GM20000 (cell line): ENCODE data around the gene HMGCL.

ENCODE experiments used
- DNase-seq: peaks from one replicate; pipeline ENCODE4 v3.0.0; 2012; ENCODE audit warnings: low spot score
- CTCF ChIP-seq: IDR thresholded peaks from 2 replicates; pipeline ENCODE4 v1.5.1; 2012; ENCODE audit warnings: mild to moderate bottlenecking, control low read depth; ENCODE audit errors: extremely low read depth, missing control alignments

Gene HMGCL

GRCh38 chr1:23801338-23801748, 23.9 kb downstream of the HMGCL start:
- DNase-seq = no peak
- no peak for TF ChIP-seq CTCF

- peak; percentile 100 for DNase-seq
- no peak for TF ChIP-seq CTCF
Measured at GRCh38 chr1:23800400-23801337, 24.6 kb downstream of the HMGCL start, which contains the start of gene GALE. Gene GALE (minus strand): TSS chr1:23800754. CDS start chr1:23799007, 1,747 bp downstream.

GRCh38 chr1:23799570-23800399, 25.4 kb downstream of the HMGCL start:
- DNase-seq = peak; percentile 83
- no peak for TF ChIP-seq CTCF

GRCh38 chr1:23799255-23799569, 26.0 kb downstream of the HMGCL start:
- TF ChIP-seq CTCF = no peak
- no peak for DNase-seq

GRCh38 chr1:23798662-23799142, 26.5 kb downstream of the HMGCL start:
- peak; percentile 12 for TF ChIP-seq CTCF
- no peak for DNase-seq

GRCh38 chr1:23797478-23798448, 27.5 kb downstream of the HMGCL start:
- no peak for DNase-seq
- no peak for TF ChIP-seq CTCF
